Urinary bladder (tissue), 4 donors: Measurements from ENCODE around the gene APOA1. TPM values are rescaled to one million over a fixed set of nuclear protein-coding genes. Genes with fewer than 3 reads are reported as not detected.

Source experiments
- DNase-seq: peaks from one replicate; pipeline ENCODE4 v3.0.0-alpha.2; 2015; ENCODE audit errors: extremely low spot score
- H3K27ac ChIP-seq: one replicate; pipeline ENCODE4 v1.5.1; 2013; ENCODE audit warnings: low read depth, mild to moderate bottlenecking, moderate library complexity
- H3K36me3 ChIP-seq: one replicate; pipeline ENCODE4 v1.6.1; 2013; ENCODE audit warnings: mild to moderate bottlenecking, moderate library complexity; ENCODE audit not compliant: insufficient read depth
- H3K4me1 ChIP-seq: one replicate; pipeline ENCODE4 v1.6.1; 2013; ENCODE audit warnings: mild to moderate bottlenecking, moderate library complexity; ENCODE audit not compliant: insufficient read depth
- H3K4me3 ChIP-seq: one replicate; pipeline ENCODE4 v1.5.1; 2013; ENCODE audit warnings: low read depth, low read length
- WGBS: extraction: QIAGEN DNeasy Blood & Tissue Kit; methylation state at CpG from one replicate; pipeline ENCODE4 v1.1.7; 2013; 5-methylcytosine and 5-hydroxymethylcytosine counted together
- polyA plus RNA-seq: library from polyadenylated mRNA; stranded (reverse); fragments of 200-250 nt; gene quantifications from one replicate; pipeline ENCODE4 v1.2.3, GENCODE V29; 2013
- total RNA-seq: library from RNA; depleted of rRNA; stranded (reverse); fragments of >200 nt; gene quantifications from one replicate; pipeline ENCODE4 v1.2.3, GENCODE V29; 2014
- donor health status: healthy with polysubstance abuse.
- donor health status: healthy.

APOA1 gene
- total and polyA plus RNA-seq, 2 donors: 1.1 to 5.2 TPM

DNA sequence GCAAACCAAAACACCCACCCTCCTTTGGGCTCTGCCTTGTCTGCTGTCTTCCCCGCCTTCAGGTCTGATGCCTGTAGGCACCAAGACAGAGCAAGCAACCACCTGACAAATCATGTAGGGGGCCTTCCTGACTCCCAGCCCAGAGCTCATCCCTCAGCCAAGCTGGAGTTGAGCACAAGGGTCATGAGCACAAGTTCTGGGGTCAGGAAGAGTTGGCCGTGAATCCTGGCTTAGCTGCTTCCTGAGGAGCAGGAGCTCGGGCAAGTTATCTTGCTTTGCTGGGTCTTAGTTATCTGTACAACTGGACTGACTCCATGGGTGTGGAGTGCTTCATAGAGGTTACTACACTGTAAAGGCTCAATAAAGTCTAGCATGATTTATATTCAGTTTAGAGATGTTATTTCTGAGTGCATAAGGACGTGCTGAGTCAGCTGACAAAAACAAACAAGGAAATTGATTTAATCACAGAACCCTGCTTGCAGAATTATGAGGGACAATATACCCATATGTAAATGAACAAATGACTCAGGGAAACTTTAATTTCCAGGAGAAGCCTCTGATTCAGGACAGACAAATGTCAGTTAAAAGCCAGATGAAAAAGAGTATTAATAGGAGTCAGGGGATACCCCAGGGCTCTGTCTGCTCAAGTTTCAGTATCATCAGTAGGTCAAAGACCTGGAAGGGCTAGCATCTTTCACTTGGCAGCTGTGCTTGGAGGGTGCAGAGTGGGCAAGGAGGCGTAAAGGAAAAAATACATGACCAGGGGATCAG is 15.0 kb upstream of the APOA1 start:
- WGBS: 36% methylated on average over 5 of the region's 5 CpGs
- Histone ChIP-seq H3K4me1 (no peaks in the 10 kb centered on the region), H3K27ac (peak overlapping the region; percentile 43), H3K4me3 (no peak overlapping the region), H3K36me3 (peaks cover 2% of the 10 kb centered on the region)
- peak; percentile 70 for DNase-seq

GRCh38 chr11:116851626-116852025 is 14.2 kb upstream of the APOA1 start:
- WGBS: 69% methylated on average over 7 of the region's 7 CpGs
- peaks cover 5% of the 10 kb centered on the region for H3K36me3 ChIP-seq
- no peak for DNase-seq
- no peak overlapping the region for H3K27ac ChIP-seq
- no peaks in the 10 kb centered on the region for H3K4me1 ChIP-seq
- no peak overlapping the region for H3K4me3 ChIP-seq

DNA sequence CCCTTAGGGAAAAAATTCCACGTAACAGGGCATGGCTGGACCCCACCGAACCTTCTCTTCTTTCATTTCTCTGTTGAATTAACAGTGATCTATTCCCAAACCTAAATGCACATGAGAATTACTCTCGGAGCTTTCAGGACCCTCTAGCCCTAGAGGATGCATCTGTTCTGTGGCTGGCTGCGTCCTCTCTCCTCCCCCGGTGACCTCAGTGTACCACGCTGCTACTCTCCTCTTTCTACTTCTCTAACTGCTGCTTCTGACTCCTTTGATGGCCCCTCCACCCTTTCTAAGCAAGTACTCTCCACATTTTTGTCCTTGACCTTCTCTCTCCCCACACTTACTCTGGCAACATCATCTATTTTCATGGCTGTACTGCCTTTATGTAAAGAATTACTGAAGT is 12.1 kb upstream of the APOA1 start:
- H3K27ac ChIP-seq: no peak overlapping the region
- H3K4me1 ChIP-seq: no peaks in the 10 kb centered on the region
- H3K36me3 ChIP-seq: peaks cover 5% of the 10 kb centered on the region
- H3K4me3 ChIP-seq: no peak overlapping the region
- WGBS: 92% methylated on average over 6 of the region's 6 CpGs
- DNase-seq: no peak

DNA sequence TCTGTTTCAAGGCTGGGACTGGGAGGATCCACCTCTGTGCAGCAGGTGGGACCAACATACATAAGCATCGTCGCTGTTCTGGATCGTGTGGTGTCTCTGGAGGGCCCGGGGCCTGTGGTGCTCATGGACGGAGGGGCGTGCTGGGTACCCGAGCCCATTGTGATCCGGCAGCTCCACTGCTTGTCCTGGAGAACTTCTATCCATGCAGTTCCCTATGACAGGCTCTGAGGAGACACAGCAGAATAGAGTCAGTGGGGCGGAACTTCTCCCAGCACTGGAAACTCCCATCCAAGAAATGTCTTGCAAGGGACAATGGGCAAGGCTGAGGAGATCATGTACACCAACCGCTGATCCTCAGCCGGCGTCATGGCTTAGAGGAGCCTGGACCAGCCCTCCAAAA is 11.6 kb upstream of the APOA1 start:
- DNase-seq: no peak
- 97% methylated on average over 12 of the region's 12 CpGs for WGBS
- H3K27ac ChIP-seq: no peak overlapping the region
- H3K4me1 ChIP-seq: no peaks in the 10 kb centered on the region
- peaks cover 5% of the 10 kb centered on the region for H3K36me3 ChIP-seq
- no peak overlapping the region for H3K4me3 ChIP-seq

DNA sequence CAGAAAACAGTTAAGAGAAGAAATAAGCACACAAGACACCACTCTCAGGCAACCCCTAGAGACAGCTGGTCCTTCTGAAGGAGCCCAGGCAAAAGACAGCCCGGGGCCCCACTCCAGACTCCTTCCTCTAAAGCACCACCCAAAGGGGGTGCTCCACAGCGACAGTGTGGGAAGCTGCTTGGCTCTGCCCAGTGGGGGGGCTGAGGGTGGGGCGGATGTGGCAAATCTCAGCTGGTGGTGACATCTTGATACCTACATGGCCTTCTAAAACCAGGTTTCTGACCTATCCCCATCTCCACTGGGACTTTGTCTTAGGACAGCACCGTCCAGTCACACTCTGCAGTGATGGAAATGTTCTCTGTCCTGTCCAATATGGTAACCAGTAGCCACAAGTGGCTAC is 10.2 kb upstream of the APOA1 start:
- WGBS: 96% methylated on average over 4 of the region's 4 CpGs
- H3K36me3 ChIP-seq: peaks cover 5% of the 10 kb centered on the region
- H3K4me3 ChIP-seq: no peak overlapping the region
- H3K27ac ChIP-seq: no peak overlapping the region
- H3K4me1 ChIP-seq: no peaks in the 10 kb centered on the region
- DNase-seq: no peak

GRCh38 chr11:116844722-116845121 is 7.3 kb upstream of the APOA1 start:
- Histone ChIP-seq H3K4me3 (no peak overlapping the region), H3K27ac (no peak overlapping the region), H3K4me1 (no peaks in the 10 kb centered on the region), H3K36me3 (peaks cover 5% of the 10 kb centered on the region)
- DNase-seq: no peak
- 91% methylated on average over 4 of the region's 4 CpGs for WGBS

- Histone ChIP-seq H3K4me3 (no peak overlapping the region), H3K27ac (no peak overlapping the region), H3K36me3 (peaks cover 2% of the 10 kb centered on the region), H3K4me1 (no peaks in the 10 kb centered on the region)
- DNase-seq: no peak
- 94% methylated on average over 9 of the region's 9 CpGs for WGBS
Measured at GRCh38 chr11:116843661-116844060, 6.2 kb upstream of the APOA1 start.

- 79% methylated on average over 4 of the region's 4 CpGs for WGBS
- peaks cover 2% of the 10 kb centered on the region for H3K36me3 ChIP-seq
- H3K27ac ChIP-seq: no peak overlapping the region
- H3K4me1 ChIP-seq: no peaks in the 10 kb centered on the region
- no peak for DNase-seq
- H3K4me3 ChIP-seq: no peak overlapping the region
Measured at GRCh38 chr11:116842909-116843308, 5.5 kb upstream of the APOA1 start.

DNA sequence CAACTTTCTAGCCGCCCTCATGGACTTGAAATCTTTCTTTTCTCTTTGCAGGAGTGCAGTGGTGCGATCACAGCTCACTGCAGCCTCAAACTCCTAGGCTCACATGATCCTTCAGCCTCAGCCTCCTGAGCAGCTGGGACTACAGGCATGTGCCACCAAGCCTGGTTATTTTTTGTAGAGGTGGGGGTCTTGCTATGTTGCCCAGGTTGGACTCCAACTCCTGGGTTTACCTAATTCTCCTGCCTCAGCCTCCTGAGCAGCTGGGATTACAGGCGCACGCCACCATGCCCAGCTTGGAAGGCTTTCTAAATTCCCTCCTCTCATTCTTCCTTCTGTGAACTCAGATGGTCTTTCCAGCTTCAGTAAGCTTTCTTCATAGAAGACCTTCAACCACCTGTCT is 4.7 kb upstream of the APOA1 start:
- Histone ChIP-seq H3K4me3 (no peak overlapping the region), H3K36me3 (peaks cover under 1% of the 10 kb centered on the region), H3K4me1 (no peaks in the 10 kb centered on the region), H3K27ac (no peak overlapping the region)
- no peak for DNase-seq
- 99% methylated on average over 4 of the region's 4 CpGs for WGBS

- Histone ChIP-seq H3K36me3 (no peaks in the 10 kb centered on the region), H3K27ac (no peak overlapping the region), H3K4me3 (no peak overlapping the region), H3K4me1 (no peaks in the 10 kb centered on the region)
- WGBS: 74% methylated on average over 9 of the region's 9 CpGs
- DNase-seq: no peak
Measured at GRCh38 chr11:116840746-116841296, 3.4 kb upstream of the APOA1 start.

GRCh38 chr11:116840224-116840745 is 2.9 kb upstream of the APOA1 start:
- Histone ChIP-seq H3K4me1 (no peaks in the 10 kb centered on the region), H3K36me3 (no peaks in the 10 kb centered on the region), H3K4me3 (no peak overlapping the region), H3K27ac (no peak overlapping the region)
- no peak for DNase-seq
- WGBS: 55% methylated on average over 6 of the region's 6 CpGs

DNA sequence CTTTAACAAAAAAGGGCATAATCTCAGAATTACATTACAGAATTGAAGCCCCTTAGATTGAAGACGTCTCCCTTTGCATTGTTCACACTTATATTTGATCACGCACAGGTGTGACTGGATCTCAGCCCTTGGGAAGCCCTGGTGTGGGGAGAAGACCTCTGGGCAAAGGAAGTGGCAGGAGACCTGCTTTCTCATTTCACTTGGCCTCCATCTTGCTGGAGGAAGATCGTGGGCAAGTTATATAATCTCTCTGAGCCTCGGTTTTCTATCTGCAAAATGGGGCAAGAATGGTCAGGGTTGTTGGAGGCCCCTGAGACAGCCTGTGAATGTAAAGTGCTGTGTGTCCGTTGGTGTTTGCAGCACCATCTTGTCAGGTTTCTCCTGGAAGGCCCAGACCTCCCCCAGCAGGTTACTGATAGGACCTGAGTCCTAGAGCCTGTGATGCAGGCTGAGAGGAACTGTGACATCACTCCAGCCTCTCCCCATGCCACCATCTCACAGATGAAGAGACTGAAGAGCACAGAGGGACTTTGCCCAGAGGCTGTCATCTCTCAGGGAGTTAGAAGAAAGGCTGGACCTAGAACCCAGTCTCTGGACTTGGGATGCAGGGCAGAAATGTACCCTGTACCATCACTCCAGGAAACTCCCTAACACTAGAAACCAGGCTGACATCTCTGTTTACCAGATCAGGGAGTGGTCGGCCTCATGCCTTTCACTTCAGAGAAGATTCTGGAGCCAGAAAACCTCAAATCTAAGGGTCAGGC is 1.1 kb upstream of the APOA1 start:
- H3K4me1 ChIP-seq: no peaks in the 10 kb centered on the region
- no peak overlapping the region for H3K4me3 ChIP-seq
- WGBS: 91% methylated on average over 6 of the region's 6 CpGs
- no peak for DNase-seq
- H3K36me3 ChIP-seq: no peaks in the 10 kb centered on the region
- no peak overlapping the region for H3K27ac ChIP-seq

DNA sequence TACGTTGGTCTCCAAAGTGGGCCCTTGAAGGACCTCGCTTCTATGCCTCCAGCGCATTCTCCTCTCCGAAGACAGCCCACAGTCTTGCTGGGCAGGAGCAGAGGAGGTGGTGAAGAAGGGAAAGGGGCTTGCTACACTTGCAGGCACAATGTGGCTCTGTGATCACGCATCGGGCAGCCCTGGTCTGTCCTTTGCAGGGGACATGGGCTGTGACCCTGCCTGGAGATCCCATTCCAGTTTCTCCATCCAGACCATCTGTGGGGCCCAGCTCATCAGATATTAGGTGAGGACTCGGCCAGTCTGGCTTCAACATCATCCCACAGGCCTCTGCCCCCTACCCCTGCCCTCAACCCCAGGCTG is 810 bp downstream of the APOA1 start:
- Histone ChIP-seq H3K27ac (no peak overlapping the region), H3K4me3 (no peak overlapping the region), H3K36me3 (no peaks in the 10 kb centered on the region), H3K4me1 (no peaks in the 10 kb centered on the region)
- DNase-seq: no peak
- 94% methylated on average over 7 of the region's 7 CpGs for WGBS
